Activated naive CD4-positive, alpha-beta T cell treated with Interleukin-2 at 50 U/mL for 16 hours (primary cell): Measurements from ENCODE around the gene WDR43.

Experiments used
- DNase-seq: peaks from one replicate; pipeline ENCODE4 v3.0.0-alpha.2; 2020

Gene WDR43

DNA sequence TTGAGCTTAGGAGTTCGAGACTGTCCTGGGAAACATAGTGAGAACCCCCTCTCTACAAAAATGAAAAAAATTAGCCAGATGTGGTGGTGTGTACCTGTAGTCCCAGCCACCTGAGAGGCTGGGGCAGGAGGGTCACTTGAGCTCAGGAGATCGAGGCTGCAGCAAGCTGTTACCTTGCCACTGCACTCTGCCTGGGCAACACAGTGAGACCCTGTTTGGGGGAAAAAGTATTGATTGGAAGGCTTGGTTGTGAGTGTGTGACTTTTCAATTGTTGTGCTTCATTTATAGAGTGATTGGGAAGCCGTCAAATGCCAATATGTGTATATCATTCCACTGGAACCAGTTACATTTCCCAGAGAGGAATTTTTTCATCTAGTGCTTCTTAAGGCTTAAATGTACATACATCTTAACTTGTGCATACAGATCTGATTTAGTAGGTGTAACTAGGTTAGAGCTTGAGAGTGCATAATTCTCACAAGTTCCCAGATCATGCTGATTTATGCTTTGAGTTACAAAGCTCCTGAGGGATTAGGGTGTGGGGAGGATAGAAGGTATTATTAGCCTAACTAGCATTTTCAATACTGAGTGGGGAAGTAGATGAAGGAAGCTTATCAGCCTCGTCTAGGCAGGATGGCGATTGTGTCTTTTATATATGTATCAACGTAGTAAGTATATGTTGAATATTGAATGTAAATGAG is 15.3 kb downstream of the WDR43 start:
- DNase-seq = no peak

DNA sequence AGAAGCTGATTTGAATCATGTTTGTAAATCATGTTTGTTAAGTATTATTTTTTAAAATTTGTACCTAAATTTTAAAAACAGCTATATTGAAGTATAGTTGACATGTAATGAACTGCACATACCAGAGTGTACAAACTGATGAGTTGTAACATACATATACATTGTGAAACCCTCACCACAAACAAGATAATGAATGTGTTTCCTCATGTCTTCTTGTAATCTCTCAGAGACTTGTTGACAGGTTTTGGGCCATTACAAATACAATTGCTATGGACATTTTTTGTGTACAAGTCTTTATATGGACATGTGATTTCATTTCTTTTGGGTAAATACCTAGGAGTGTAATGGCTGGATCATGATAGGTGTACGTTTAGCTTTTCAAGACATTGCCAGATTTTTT is 21.5 kb downstream of the WDR43 start:
- no peak for DNase-seq

- DNase-seq = no peak
Observed at GRCh38 chr2:28926847-28927246, 32.4 kb downstream of the WDR43 start.

DNA sequence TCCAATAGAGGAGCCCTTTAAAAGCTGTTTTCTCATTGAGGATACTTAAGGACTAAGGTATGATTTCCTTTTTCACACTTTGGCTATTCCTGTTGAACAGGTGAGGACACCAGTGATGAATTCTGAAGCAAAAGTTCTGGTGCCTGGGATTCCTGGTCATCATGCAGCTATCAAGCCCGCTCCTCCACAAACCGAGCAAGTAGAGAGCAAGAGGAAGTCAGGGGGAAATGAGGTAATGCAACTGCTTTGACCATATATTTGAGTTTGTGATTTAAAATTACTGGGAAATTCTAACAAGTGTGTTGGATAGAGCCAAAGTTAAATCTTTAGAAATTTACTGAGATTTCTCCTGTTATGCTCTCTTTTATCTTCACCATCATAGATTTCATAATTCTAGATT is 33.0 kb downstream of the WDR43 start:
- DNase-seq = no peak

DNA sequence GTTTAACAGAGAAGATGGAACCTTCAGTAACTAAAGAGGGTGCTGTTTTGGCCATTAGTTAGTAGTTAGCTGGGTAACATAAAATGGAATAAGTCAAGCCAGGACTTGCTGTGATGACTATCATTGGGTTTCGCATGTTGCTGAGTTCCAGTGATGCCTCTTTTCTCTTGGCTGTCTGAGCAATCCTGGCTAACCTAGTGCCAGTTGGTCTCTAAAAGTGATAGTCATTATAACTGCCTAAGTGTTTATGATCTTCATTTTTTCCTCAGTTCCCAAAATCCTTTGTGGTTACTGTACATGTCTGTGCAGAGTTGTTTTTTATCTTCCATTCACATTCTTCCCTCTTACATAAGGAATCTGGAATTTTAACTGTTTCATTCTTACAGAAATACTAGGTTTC is 33.4 kb downstream of the WDR43 start:
- no peak for DNase-seq

DNA sequence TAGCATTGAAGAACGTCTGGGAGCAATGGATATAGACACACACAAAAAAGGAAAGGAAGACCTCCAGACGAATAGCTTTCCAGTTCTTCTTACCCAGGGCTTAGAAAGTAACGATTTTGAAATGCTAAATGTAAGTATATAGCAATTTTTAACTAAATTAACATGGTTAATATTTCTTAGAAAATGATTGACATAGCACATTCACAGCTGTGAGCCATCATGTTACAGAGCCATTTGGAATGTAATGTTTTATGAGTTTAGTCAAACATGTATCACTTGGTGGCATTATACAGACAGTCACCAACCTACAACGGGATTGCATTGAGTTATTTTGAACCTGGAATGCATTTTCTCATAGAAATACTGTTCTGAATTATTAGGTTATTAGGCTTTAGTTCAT is 35.1 kb downstream of the WDR43 start:
- DNase-seq = no peak

- no peak for DNase-seq
Observed at GRCh38 chr2:28930205-28930604, 35.7 kb downstream of the WDR43 start.

- no peak for DNase-seq
Observed at GRCh38 chr2:28934769-28935168, 40.3 kb downstream of the WDR43 start.

DNA sequence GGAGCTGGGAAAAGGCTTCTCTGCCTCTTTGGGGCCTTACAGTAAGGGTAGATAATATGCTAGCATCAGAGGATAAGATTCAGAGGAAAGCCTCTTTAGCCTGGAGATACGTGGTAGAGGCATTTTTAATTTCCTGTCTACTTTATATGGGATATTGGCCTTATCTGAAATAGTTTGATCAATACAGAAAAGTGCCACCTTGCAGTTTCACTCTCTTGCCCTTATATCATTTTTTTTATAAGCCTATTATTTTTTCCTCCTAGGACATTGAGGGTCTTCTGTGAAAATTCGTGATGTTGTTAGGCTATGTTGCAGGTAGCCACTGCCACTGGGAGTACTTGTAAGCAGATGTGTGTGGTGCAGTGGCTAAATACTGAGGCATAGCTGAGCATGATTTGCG is 46.5 kb downstream of the WDR43 start:
- DNase-seq = no peak

DNA sequence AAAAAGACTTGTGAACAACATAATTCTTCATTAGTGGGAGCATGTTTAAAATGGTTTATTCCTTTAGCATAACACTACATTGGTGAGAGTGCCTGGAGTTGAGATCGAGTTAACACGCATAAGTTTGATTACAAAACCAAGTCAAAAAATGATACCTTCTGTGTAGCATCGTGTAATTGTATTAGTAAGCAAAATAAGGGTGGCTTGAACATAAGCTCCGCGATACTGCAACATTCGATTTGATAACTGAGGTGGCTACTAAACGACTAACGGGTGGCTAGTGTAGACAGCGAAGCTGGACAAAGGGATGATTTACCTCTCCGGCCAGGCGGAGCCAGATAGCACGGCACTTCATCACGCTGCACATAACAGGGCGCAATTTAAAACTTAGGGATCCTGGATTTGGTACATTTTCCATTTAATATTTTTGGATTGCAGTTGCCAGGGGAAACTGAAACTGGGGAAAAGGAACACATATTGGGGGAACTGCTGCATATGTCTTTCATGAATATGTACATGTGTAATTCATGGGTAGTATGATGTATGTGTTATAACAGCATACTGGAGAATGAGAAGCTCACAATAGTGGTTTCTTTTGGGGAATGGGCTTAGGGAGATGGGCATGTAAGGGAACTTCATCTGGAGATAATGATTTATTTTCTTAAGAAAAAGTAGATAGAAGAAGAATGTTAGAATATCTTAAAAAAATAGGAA is 50.2 kb downstream of the WDR43 start:
- DNase-seq = no peak

DNA sequence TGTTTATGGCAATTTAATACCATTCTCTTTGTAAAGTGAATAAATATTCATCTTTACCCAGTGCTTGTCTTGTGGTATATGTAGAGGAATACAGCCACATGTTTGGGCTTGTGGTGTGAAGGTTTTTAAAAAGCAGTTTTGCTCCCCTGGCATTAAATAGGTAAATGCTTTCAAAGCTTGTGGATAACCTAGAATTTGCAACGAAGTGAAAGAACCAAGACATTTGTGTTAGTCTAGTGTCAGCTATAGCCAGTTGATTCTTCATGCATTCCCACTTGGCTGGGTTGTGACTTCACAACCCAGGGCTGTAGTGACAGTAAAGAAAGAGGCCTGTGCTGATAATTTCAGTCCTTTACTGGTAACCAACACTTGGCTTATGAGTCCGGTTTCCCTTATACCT is 53.7 kb downstream of the WDR43 start:
- no peak for DNase-seq

DNA sequence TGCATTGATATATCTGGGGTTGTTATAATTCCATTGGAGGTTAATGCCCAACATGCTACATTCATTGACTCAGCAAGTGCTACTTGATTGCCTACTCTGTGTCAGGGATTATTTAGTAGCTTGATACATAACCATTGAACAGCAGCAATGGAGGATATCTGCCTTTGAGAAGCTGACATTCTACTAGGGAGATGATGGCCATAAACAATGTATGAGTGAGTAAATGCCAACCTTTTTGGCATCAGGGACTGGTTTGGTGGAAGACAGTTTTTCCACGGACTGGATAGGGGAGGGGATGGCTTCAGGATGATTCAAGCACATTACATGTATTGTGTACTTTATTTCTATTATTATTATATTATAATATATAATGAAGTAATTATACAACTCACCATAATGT is 54.7 kb downstream of the WDR43 start:
- no peak for DNase-seq

- DNase-seq = no peak
Observed at GRCh38 chr2:28949617-28950305, 55.3 kb downstream of the WDR43 start.

GRCh38 chr2:28950941-28951630 is 56.6 kb downstream of the WDR43 start:
- no peak for DNase-seq

DNA sequence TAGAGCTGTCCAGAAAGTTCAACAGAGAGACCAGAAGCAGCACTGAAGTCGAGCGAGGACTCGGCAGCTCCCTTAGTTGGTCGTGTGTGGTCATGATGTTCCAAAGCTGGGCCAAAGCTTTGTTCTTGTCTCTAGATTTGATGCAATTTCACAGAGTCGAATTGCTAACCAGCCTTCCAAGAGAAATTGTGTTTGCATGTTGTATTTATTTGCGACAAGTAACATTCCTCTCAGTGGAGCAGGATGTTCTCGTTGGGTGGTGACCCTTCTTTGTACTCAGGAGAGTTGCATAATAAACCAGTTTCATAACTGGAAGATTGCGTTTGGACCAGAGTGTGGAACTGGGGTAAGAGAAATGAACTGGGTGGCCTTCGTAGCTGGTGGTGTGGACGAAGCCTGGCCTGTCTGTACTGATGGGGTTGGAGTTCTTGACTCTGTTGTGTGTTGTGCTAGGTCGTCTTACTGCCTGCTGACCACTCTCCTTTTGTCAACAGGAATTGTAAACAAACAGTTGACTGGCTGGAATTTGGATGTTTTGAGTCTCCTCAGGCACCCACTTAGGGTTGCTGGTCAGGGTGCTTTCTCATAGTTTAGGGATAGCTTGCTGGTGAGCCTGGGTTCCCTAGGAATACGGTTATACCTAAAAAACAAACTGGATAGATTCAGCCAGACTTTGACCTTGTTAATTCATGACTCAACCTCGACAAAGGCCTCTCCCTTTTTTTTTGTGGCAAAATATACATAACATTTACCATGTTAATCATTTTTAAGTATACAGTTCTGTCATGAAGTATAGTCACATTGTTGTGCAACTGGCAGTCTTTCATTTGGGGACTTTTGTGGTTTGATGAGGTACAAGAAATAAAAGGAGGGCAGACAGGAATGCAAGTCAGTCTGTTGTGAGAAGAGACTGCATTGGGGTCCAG is 57.7 kb downstream of the WDR43 start:
- DNase-seq = no peak

DNA sequence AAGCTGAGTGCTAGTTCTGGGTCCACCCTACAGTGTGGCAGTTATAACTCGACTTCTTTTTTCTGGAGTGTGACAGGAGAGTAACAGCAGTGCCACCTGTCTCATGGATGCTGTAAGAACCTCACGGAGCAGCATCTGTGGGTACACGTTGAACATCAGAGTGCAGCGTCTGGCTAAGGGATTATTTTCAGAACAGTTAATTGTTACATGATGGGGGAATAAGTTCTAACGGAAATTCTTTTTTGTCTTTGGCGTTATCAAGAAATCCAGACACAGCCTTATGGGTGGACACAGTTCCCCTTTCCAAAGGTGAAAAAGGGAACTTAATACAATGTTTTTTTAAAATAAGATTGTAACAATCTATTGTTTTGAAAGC is 58.4 kb downstream of the WDR43 start:
- DNase-seq = no peak

DNA sequence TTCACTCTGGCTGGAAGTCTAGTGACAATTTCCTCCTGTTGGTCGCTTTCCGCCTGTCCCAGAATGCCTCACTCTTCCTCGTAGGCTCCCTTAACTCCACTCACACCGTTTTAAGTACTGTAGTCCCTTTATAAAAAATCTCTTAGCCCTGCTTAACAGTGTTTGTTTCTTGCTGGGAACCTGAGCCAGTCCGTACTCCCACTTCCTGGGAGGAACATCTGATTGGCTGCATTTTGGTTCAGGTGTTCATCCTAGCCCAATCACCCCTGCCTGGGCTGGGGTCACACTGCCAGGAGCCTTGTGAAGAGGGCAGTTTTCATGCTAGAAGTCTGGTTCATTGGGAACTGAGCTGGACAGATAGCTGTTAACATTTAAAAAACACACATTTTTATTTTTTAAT is 61.0 kb downstream of the WDR43 start:
- no peak for DNase-seq

- DNase-seq = peak; percentile 52
Observed at GRCh38 chr2:28956415-28956826, 62.0 kb downstream of the WDR43 start.

GRCh38 chr2:28956890-28957289 is 62.4 kb downstream of the WDR43 start:
- peak; percentile 20 for DNase-seq

DNA sequence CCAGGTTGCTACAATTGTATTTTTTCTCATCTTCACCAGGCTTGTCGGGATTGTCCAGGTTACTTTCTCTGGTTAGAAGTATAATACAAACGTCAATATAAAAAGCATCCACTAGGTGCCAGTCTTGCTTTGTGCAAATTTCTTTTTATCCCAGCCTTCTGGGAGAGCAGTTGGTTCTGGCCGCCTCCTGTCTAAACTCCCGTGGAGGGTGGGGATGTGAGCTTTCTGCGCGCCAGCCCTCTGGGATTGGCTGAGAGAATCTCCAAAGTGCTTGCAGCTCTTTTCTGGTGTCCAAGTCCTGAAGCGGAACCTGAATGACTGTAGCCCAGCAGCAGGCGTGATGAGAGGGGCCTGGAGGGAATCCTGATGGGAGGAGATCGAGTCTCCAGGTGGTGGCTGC is 64.2 kb downstream of the WDR43 start:
- peak; percentile 13 for DNase-seq

DNA sequence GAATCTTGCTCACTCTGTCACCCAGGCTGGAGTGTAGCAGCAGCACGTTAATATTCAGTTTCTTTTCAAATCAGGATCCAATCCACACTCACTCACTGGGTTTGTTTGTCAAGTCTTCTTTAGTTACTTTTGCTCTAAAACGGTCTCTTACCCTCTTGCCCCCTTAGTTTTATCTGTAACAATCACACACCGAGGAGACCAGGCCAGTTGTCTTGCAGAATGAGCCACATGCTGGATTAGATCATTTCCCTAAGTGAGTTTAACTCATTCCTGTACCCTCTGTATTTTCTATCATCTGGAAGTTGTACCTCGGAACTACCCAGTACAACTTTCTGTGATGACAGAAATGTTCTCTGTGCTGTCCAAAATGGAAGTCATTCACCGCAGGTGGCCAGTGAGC is 65.9 kb downstream of the WDR43 start:
- DNase-seq = no peak

GRCh38 chr2:28962505-28962904 is 68.0 kb downstream of the WDR43 start:
- no peak for DNase-seq
